Right ventricle myocardium superior (tissue), 1 donor: Measurements from ENCODE around the gene HHIPL2. TPM values are rescaled to one million over a fixed set of nuclear protein-coding genes. Genes with fewer than 3 reads are reported as not detected.
"Not testable (repeated sequence)": the region's sequence is repeated elsewhere in the genome, so short reads cannot be mapped to it uniquely, and the experiment has no call there.

ENCODE experiments used
- ATAC-seq: fragments of 200-7000 bp; cut with Tn5 transposase; one replicate; pipeline ENCODE4 v1.9.1; 2020; ENCODE audit warnings: mild to moderate bottlenecking; ENCODE audit not compliant: poor library complexity
- DNase-seq: peaks from one replicate; pipeline ENCODE4 v3.0.0-alpha.2; 2020
- intact Hi-C: fragments of 100-400 bp; cut with DNase I; formaldehyde crosslinking; loops from one replicate; pipeline ENCODE4 v1.11.2; 2022
- total RNA-seq: library from RNA; stranded (reverse); fragmentation: NEBNext Ultra II Directional; extraction: Animal tissue kit (Norgen Biotek cat#: 25700); gene quantifications from one replicate; pipeline ENCODE4 v1.2.1, GENCODE V29; 2021
- donor health status: DM: no; HTN: yes; CAD: no; lungs with severe emphysema.

HHIPL2 gene
- total RNA-seq, 1 donor from 2014 or later = not detected

DNA sequence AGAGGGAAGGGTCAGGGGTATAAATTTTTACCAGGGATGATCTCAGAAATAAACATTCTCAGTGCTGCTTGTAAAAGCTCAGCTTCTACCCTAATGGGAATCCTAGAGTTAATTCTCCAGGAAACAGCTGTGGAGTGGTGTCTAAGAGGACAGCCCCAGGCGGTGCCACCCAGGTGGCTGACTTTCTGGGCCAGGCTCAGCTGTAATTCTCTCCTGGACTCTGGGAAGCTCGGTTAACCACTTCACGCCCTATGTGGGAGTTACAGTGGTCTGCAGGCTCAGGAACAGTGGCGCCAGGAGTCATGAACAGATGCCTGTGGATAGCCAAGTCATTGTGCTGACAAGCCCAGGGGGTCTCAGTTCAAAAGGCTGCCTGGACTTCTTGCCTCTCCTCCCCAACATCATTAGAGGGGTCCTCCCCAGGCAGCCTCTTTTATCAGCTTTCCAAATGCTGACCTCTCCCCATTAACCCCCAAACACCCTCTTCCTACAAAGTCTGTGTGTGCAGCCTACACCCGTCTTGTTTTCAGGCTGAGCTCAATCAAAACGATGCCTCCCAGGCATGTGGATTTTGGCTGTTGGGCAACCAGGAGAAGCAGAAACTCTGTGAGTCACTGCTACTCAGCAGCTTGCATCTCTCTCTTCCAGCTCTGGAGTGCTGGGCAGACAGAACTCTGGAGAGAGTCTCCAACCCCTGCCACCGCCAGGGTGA, 1.2 kb downstream of the HHIPL2 start:
- intact Hi-C loops = no loop called here
- DNase-seq = no peak
- no peak for ATAC-seq

DNA sequence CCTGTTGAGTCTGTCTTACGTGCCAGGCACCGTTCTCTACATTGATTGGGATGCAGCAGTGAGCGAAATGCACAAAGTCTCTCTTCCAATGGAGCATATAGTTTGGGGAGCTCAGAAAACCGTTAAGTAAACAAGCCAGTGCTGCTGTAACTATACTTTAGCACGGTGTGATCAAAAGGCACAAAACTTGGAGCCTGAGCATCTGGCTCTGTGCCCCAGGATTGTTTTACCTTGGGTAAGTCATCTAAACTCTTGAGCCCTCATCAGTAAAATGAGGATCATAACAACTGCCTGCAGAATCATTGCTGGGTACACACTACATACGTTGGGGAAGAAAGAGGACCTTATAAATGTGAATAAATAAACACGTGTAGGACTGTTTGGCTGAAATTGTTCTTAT, 1.8 kb downstream of the HHIPL2 start:
- ATAC-seq (no peak), DNase-seq (no peak)
- intact Hi-C loops = no loop called here

DNA sequence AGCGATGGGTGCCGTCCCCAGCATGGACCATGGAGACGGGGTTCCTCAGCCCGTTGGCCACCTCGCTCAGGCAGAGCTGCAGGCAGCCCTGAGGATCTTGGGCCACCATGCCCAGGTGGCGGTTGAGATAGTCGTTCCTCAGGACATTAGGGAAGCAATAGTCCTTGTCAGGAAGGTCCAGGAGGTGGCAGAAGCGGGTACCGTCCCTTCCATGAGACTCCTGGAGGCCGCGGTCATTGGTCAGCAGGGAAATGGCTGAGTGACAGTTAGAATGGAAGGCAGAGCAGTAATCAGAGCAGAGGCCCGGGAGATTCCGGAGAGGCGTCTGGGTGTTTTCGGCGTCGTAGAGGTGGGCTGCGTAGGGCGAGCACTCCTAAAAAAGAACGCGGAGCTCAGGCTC, 4.1 kb downstream of the HHIPL2 start:
- intact Hi-C loops = no loop called here
- ATAC-seq (no peak), DNase-seq (no peak)

DNA sequence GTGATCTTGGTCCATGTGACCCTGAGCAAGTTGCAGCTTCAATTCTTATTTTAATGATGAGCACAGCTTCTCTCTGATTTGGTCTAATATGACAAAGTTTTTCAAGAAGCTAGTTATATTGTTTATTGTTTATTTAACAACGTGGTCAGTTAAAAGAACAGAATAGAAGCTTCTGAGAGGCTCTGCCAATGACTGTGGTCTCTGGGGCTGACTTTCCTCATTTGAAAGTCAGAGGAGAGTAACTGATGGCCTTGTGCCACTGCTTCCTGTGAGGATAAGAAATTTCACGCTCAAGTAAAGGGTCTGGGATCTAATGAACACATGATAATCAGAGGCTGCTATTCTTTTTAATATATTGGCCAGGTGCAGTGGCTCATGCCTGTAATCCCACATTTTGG, 7.3 kb downstream of the HHIPL2 start:
- ATAC-seq = no peak
- intact Hi-C loops = no loop called here
- DNase-seq = no peak

- intact Hi-C loops = no loop called here
- DNase-seq (no peak), ATAC-seq (no peak)
Observed at GRCh38 chr1:222539951-222540597, 7.8 kb downstream of the HHIPL2 start.

GRCh38 chr1:222535455-222535854, 12.4 kb downstream of the HHIPL2 start:
- ATAC-seq = no peak

GRCh38 chr1:222530852-222531251, 17.1 kb downstream of the HHIPL2 start:
- intact Hi-C loops = no loop called here
- DNase-seq (no peak), ATAC-seq (no peak)

More at GRCh38 chr1:222535455-222535854, 12.4 kb downstream of the HHIPL2 start:
- DNase-seq = no peak
- intact Hi-C loops = no loop called here

DNA sequence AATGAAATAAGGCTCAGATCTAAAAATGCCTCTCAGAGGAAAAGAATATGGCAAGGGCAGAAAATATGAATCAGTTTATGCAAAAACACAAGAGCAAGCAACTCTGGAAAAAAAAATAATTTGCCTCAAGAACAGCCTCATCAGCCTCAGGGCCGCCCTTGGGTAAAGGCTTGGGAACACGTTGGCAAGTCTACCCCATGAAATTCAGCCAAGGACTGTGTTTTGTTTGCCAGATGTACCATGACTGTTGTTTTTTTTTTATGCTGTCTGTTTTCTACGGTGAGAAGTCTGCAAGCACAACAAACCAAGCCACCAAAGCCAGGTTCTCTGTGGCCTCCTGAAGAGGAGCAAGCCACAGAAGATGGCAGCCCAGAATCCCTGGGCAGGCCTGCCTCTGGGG, 18.0 kb downstream of the HHIPL2 start:
- no peak for DNase-seq
- ATAC-seq = no peak
- intact Hi-C loops = no loop called here

DNA sequence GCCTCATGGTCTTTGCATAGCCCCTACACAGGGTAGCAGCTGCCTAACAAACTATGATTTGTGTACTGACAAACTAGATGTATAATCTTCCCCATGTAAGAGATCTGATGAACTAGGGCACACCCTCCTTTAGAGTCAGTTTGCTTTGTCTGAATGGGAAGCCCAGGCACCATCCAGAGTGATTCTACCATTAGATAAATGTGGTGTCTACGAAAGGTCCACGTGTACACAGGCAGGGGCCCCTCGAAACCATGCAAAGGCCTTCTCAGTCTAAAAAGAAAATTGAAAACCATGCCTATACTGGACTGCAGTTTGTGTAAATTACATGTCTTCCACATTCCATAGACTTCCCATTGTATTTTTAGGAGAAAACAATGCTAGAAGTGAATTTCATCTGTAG, 18.7 kb downstream of the HHIPL2 start:
- no peak for DNase-seq
- no peak for ATAC-seq
- intact Hi-C loops = no loop called here

GRCh38 chr1:222525951-222526350, 22.0 kb downstream of the HHIPL2 start:
- no peak for ATAC-seq
- intact Hi-C loops = no loop called here
- DNase-seq = no peak

DNA sequence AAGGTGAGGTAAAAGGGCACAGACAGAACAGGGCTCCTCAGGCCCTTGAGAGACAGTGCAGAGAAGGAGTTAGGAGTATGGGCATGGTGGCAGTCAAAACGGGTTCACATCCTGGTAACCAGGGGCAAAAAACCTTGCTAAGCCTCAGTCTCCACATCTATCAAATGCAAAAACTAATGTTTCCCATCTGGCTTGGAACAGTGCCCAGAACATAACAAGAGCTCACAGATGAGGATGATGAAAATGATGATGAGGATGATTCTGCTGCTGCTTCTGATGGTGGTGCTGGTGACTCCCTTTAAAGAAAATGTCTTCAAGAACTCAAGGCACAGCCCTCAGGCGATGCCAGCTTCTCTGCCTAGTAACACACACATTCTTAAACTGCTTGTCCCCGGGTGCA, 24.1 kb downstream of the HHIPL2 start:
- intact Hi-C loops = no loop called here
- no peak for ATAC-seq
- no peak for DNase-seq

DNA sequence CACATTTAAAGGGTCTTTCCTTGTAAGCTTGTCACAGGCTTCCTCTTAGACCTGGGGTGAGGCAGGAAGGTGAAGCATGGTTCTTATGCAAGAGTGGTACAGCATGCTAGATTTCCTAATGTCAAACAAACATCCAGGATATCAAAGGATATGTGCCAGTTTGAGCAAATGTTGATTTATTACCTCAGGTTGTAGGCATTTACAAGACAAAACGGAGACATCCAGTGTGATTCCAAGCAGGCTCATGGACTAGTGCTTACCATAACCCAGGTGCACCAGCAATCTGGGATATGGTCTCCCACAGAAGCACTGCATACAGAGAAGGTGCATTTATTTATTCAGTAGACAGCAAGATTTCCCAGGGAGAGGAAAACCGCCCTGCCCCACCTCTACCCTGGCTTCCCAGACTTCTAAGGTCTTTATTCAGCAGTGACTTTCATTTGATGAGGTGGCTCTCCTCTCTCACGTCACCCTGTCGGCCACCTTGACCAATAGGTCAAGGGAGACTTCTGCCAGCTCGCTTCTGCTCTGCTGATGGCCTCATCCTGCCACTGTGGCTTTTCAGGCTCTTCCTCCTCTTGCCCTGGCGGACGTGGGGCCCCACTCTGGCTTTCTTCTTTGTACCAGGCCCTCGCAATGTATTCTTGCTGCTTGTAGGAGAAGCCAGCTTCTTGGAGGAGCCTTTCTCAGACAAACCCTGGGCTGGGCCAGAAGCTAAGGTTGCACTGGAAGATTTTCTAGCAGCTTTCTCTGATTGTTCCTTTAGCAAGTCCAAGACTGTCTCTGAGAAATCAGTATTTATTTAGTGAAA, 25.6 kb downstream of the HHIPL2 start:
- no peak for DNase-seq
- intact Hi-C loops = no loop called here
- no peak for ATAC-seq

- ATAC-seq = no peak
- DNase-seq = no peak
- intact Hi-C loops = no loop called here
Observed at GRCh38 chr1:222521299-222522104, 26.4 kb downstream of the HHIPL2 start.

DNA sequence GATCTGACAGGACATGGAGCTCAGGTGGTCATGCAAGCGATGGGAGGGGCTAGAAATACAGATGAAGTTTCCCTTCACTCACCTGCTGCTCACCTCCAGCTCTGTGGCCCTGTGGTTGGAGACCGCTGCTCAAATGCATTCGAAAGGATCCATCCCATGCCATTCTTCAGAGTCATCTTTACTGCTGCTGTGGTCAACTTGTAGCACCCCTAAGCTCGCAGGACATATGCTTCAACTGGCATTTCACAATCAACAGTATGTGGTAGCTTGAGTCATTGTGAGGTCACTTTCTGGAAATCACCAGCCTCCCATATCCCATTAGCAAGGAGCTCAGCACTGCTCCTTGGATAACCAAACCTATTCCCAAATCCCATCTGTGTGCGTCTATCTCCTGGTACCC, 58.4 kb downstream of the HHIPL2 start:
- not testable (repeated sequence) for ATAC-seq

GRCh38 chr1:222487774-222488173, 60.1 kb downstream of the HHIPL2 start:
- ATAC-seq, DNase-seq, intact Hi-C loops: not testable (repeated sequence)

More for the DNA sequence above, 58.4 kb downstream of the HHIPL2 start:
- DNase-seq, intact Hi-C loops: not testable (repeated sequence)

- intact Hi-C loops, ATAC-seq, DNase-seq: not testable (repeated sequence)
Observed at GRCh38 chr1:222484005-222484404, 63.9 kb downstream of the HHIPL2 start.

DNA sequence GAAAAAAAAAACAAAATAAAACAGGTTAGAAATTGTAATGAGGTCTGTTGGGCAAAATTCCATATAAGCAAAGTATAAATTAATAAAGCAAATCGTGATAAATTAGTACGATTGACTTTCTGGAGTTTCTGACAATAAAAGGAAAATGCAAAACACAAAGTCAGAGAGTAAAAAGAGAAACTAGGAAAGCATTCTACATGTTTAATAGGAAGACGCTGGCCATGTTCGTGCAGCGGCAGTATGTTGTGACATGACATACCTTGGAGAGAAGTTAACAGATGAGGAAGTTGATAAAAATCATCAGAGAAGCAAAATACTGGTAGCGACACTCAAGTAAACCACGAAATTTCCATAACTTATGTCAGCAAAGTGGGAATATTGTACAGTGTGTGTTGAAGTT, 68.3 kb downstream of the HHIPL2 start:
- DNase-seq, ATAC-seq, intact Hi-C loops: not testable (repeated sequence)

GRCh38 chr1:222476436-222476835, 71.5 kb downstream of the HHIPL2 start:
- ATAC-seq, DNase-seq, intact Hi-C loops: not testable (repeated sequence)

- ATAC-seq, DNase-seq, intact Hi-C loops: not testable (repeated sequence)
Observed at GRCh38 chr1:222473717-222474116, 74.2 kb downstream of the HHIPL2 start.
